Naive B cell (primary cell): ENCODE measurements around the gene LMCD1. TPM values are rescaled to one million over a fixed set of nuclear protein-coding genes. Genes with fewer than 3 reads are reported as not detected.

ENCODE experiments used
- ATAC-seq, 2 donors: fragments of 150-1000 bp; cut with Tn5 transposase; 2 replicates each; pipeline ENCODE4 v1.10.0; 2021; ENCODE audit warnings: low read depth in 2 of 2, mild to moderate bottlenecking in 2 of 2, moderate library complexity in 2 of 2
- DNase-seq: peaks from one replicate; pipeline ENCODE4 v3.0.0; 2022
- H3K27ac Mint-ChIP-seq, 6 donors: one replicate each; pipeline ENCODE4 v1.8.0; 2020 to 2022; ENCODE audit warnings: mild to moderate bottlenecking in 6 of 6, mixed read lengths in 6 of 6, moderate library complexity in 5 of 6, inconsistent platforms in 2 of 6
- H3K27me3 Mint-ChIP-seq, 3 donors: one replicate each; pipeline ENCODE4 v1.8.0; 2021 to 2022; ENCODE audit warnings: mixed read lengths in 3 of 3, mild to moderate bottlenecking in 1 of 3
- H3K36me3 Mint-ChIP-seq, 2 donors: one replicate each; pipeline ENCODE4 v1.8.0; 2020 to 2022; ENCODE audit warnings: mixed read lengths in 2 of 2, inconsistent platforms in 1 of 2, mild to moderate bottlenecking in 1 of 2
- H3K4me1 Mint-ChIP-seq, 3 donors: one replicate each; pipeline ENCODE4 v1.8.0; 2020 to 2022; ENCODE audit warnings: mixed read lengths in 3 of 3, inconsistent platforms in 1 of 3, mild to moderate bottlenecking in 1 of 3, moderate library complexity in 1 of 3
- H3K4me3 Mint-ChIP-seq, 8 donors: one replicate each; pipeline ENCODE4 v1.8.0; 2020 to 2022; ENCODE audit warnings: mild to moderate bottlenecking in 8 of 8, mixed read lengths in 8 of 8, moderate library complexity in 8 of 8, inconsistent platforms in 2 of 8
- H3K9me3 Mint-ChIP-seq, 7 donors: one replicate each; pipeline ENCODE4 v1.8.0; 2020 to 2022; ENCODE audit warnings: mixed read lengths in 7 of 7, mild to moderate bottlenecking in 5 of 7, inconsistent platforms in 2 of 7, moderate library complexity in 1 of 7
- polyA plus RNA-seq, 6 donors: library from polyadenylated mRNA; unstranded; fragments of 300-500 nt; fragmentation: Illumina TruSeq; gene quantifications; one replicate each; pipeline ENCODE4 v1.2.3, GENCODE V29; 2021; ENCODE audit warnings: low read depth in 6 of 6

The LMCD1 gene
- polyA plus RNA-seq, 6 donors from 2014 or later, result 0.56 to 1.0 TPM; not detected in 4

- Mint-ChIP-seq H3K27me3 (peaks cover 0 to 6% (median 0%) of the 10 kb centered on the region in 3 donors), H3K4me1 (no peaks in the 10 kb centered on the region), H3K27ac (no peak overlapping the region), H3K36me3 (no peaks in the 10 kb centered on the region), H3K4me3 (no peak overlapping the region), H3K9me3 (peaks cover 0 to 2% (median 0%) of the 10 kb centered on the region in 7 donors)
- no peak for ATAC-seq
- no peak for DNase-seq
Measured at GRCh38 chr3:8538223-8538622, 36.6 kb downstream of the LMCD1 start.

- Mint-ChIP-seq H3K27me3 (peaks cover 0 to 3% (median 0%) of the 10 kb centered on the region in 3 donors), H3K27ac (no peak overlapping the region), H3K4me1 (no peaks in the 10 kb centered on the region), H3K36me3 (no peaks in the 10 kb centered on the region), H3K4me3 (no peak overlapping the region), H3K9me3 (peaks cover 0 to 2% (median 0%) of the 10 kb centered on the region in 7 donors)
- no peak for ATAC-seq
- no peak for DNase-seq
Measured at GRCh38 chr3:8538913-8539312, 37.3 kb downstream of the LMCD1 start.

GRCh38 chr3:8539419-8539818 is 37.8 kb downstream of the LMCD1 start:
- no peak overlapping the region for H3K27ac Mint-ChIP-seq
- H3K4me1 Mint-ChIP-seq, result no peaks in the 10 kb centered on the region
- H3K27me3 Mint-ChIP-seq, result no peaks in the 10 kb centered on the region
- no peaks in the 10 kb centered on the region for H3K36me3 Mint-ChIP-seq
- no peak for ATAC-seq
- peaks cover 0 to 2% (median 0%) of the 10 kb centered on the region in 7 donors for H3K9me3 Mint-ChIP-seq
- DNase-seq, result no peak
- H3K4me3 Mint-ChIP-seq, result no peak overlapping the region

GRCh38 chr3:8540456-8540855 is 38.8 kb downstream of the LMCD1 start:
- no peaks in the 10 kb centered on the region for H3K36me3 Mint-ChIP-seq
- H3K4me3 Mint-ChIP-seq, result no peak overlapping the region
- no peak for DNase-seq
- no peak for ATAC-seq
- no peaks in the 10 kb centered on the region for H3K4me1 Mint-ChIP-seq
- no peak overlapping the region for H3K27ac Mint-ChIP-seq
- H3K9me3 Mint-ChIP-seq, result peaks cover 0 to 2% (median 0%) of the 10 kb centered on the region in 7 donors
- peaks cover 0 to 4% (median 0%) of the 10 kb centered on the region in 3 donors for H3K27me3 Mint-ChIP-seq

GRCh38 chr3:8541486-8541885 is 39.9 kb downstream of the LMCD1 start:
- peak overlapping the region in 1 of 6 donors; percentile 39 for H3K27ac Mint-ChIP-seq
- no peak overlapping the region for H3K4me3 Mint-ChIP-seq

GRCh38 chr3:8542190-8543135 is 40.8 kb downstream of the LMCD1 start:
- no peak for ATAC-seq
- peak overlapping the region in 1 of 8 donors; percentile 66 for H3K4me3 Mint-ChIP-seq
- H3K27me3 Mint-ChIP-seq, result peaks cover 0 to 4% (median 0%) of the 10 kb centered on the region in 3 donors
- H3K4me1 Mint-ChIP-seq, result no peaks in the 10 kb centered on the region
- no peak for DNase-seq
- H3K9me3 Mint-ChIP-seq, result peaks cover 0 to 3% (median 0%) of the 10 kb centered on the region in 7 donors
- H3K27ac Mint-ChIP-seq, result no peak overlapping the region
- H3K36me3 Mint-ChIP-seq, result no peaks in the 10 kb centered on the region

More at GRCh38 chr3:8541486-8541885, 39.9 kb downstream of the LMCD1 start:
- Mint-ChIP-seq H3K36me3 (no peaks in the 10 kb centered on the region), H3K4me1 (no peaks in the 10 kb centered on the region), H3K9me3 (peaks cover 0 to 2% (median 0%) of the 10 kb centered on the region in 7 donors), H3K27me3 (peaks cover 0 to 4% (median 0%) of the 10 kb centered on the region in 3 donors)
- ATAC-seq, result no peak
- DNase-seq, result no peak

GRCh38 chr3:8546609-8547008 is 45.0 kb downstream of the LMCD1 start:
- ATAC-seq (no peak), DNase-seq (no peak)
- H3K27me3 Mint-ChIP-seq, result peaks cover 0 to 4% (median 0%) of the 10 kb centered on the region in 3 donors
- no peak overlapping the region for H3K27ac Mint-ChIP-seq
- no peaks in the 10 kb centered on the region for H3K36me3 Mint-ChIP-seq
- H3K9me3 Mint-ChIP-seq, result peaks cover 0 to 3% (median 0%) of the 10 kb centered on the region in 7 donors
- no peak overlapping the region for H3K4me3 Mint-ChIP-seq
- H3K4me1 Mint-ChIP-seq, result no peaks in the 10 kb centered on the region

GRCh38 chr3:8548502-8549275 is 47.1 kb downstream of the LMCD1 start:
- Mint-ChIP-seq H3K4me1 (no peaks in the 10 kb centered on the region), H3K27ac (no peak overlapping the region), H3K27me3 (peaks cover 0 to 4% (median 0%) of the 10 kb centered on the region in 3 donors), H3K4me3 (no peak overlapping the region), H3K9me3 (peaks cover 0 to 3% (median 0%) of the 10 kb centered on the region in 7 donors), H3K36me3 (no peaks in the 10 kb centered on the region)
- ATAC-seq (no peak), DNase-seq (no peak)

GRCh38 chr3:8549354-8549753 is 47.7 kb downstream of the LMCD1 start:
- ATAC-seq, result no peak
- peaks cover 0 to 3% (median 0%) of the 10 kb centered on the region in 7 donors for H3K9me3 Mint-ChIP-seq
- H3K36me3 Mint-ChIP-seq, result no peaks in the 10 kb centered on the region
- no peaks in the 10 kb centered on the region for H3K4me1 Mint-ChIP-seq
- peaks cover 0 to 4% (median 0%) of the 10 kb centered on the region in 3 donors for H3K27me3 Mint-ChIP-seq
- DNase-seq, result no peak
- H3K4me3 Mint-ChIP-seq, result no peak overlapping the region
- no peak overlapping the region for H3K27ac Mint-ChIP-seq

- H3K36me3 Mint-ChIP-seq, result no peaks in the 10 kb centered on the region
- no peaks in the 10 kb centered on the region for H3K27me3 Mint-ChIP-seq
- H3K9me3 Mint-ChIP-seq, result peaks cover 0 to 3% (median 0%) of the 10 kb centered on the region in 7 donors
- no peaks in the 10 kb centered on the region for H3K4me1 Mint-ChIP-seq
- DNase-seq, result no peak
- H3K4me3 Mint-ChIP-seq, result no peak overlapping the region
- H3K27ac Mint-ChIP-seq, result no peak overlapping the region
- no peak for ATAC-seq
Measured at GRCh38 chr3:8550611-8551010, 49.0 kb downstream of the LMCD1 start.

- no peaks in the 10 kb centered on the region for H3K27me3 Mint-ChIP-seq
- H3K9me3 Mint-ChIP-seq, result peaks cover 0 to 2% (median 0%) of the 10 kb centered on the region in 7 donors
- H3K27ac Mint-ChIP-seq, result no peak overlapping the region
- no peak overlapping the region for H3K4me3 Mint-ChIP-seq
- H3K4me1 Mint-ChIP-seq, result no peaks in the 10 kb centered on the region
- DNase-seq (no peak), ATAC-seq (no peak)
- H3K36me3 Mint-ChIP-seq, result no peaks in the 10 kb centered on the region
Measured at GRCh38 chr3:8552223-8552762, 50.7 kb downstream of the LMCD1 start.

GRCh38 chr3:8553405-8553804 is 51.8 kb downstream of the LMCD1 start:
- no peaks in the 10 kb centered on the region for H3K4me1 Mint-ChIP-seq
- DNase-seq (no peak), ATAC-seq (no peak)
- H3K9me3 Mint-ChIP-seq, result peaks cover 0 to 2% (median 0%) of the 10 kb centered on the region in 7 donors
- H3K36me3 Mint-ChIP-seq, result no peaks in the 10 kb centered on the region
- no peak overlapping the region for H3K27ac Mint-ChIP-seq
- H3K4me3 Mint-ChIP-seq, result no peak overlapping the region
- H3K27me3 Mint-ChIP-seq, result no peaks in the 10 kb centered on the region

- Mint-ChIP-seq H3K27ac (no peak overlapping the region), H3K4me1 (no peaks in the 10 kb centered on the region), H3K36me3 (no peaks in the 10 kb centered on the region), H3K4me3 (peak overlapping the region in 1 of 8 donors; percentile 22), H3K9me3 (peaks cover 0 to 2% (median 0%) of the 10 kb centered on the region in 7 donors), H3K27me3 (no peaks in the 10 kb centered on the region)
- DNase-seq (no peak), ATAC-seq (no peak)
Measured at GRCh38 chr3:8554696-8555095, 53.1 kb downstream of the LMCD1 start.
